Parathyroid adenoma (tissue), 2 donors: ENCODE data around the gene LAMA2.

Experiments used
- H2AFZ ChIP-seq: fragments of 300-600 bp; sonication (generic); one replicate; pipeline ENCODE4 v1.7.0; 2017; ENCODE audit warnings: antibody characterized with exemption, mild to moderate bottlenecking
- H3K27ac ChIP-seq: fragments of 300-600 bp; sonication (generic); one replicate; pipeline ENCODE4 v1.7.0; 2017
- H3K27me3 ChIP-seq: fragments of 300-600 bp; sonication (generic); one replicate; pipeline ENCODE4 v1.7.0; 2017; ENCODE audit warnings: low read length; ENCODE audit not compliant: control insufficient read depth, insufficient read depth
- H3K36me3 ChIP-seq: fragments of 300-600 bp; sonication (generic); one replicate; pipeline ENCODE4 v1.7.0; 2017; ENCODE audit warnings: low read length; ENCODE audit not compliant: control insufficient read depth, insufficient read depth
- H3K4me1 ChIP-seq: fragments of 300-600 bp; sonication (generic); one replicate; pipeline ENCODE4 v1.7.0; 2017; ENCODE audit warnings: control low read depth
- H3K4me2 ChIP-seq: fragments of 300-600 bp; sonication (generic); one replicate; pipeline ENCODE4 v1.7.0; 2017; ENCODE audit warnings: low read length
- H3K4me3 ChIP-seq: fragments of 300-600 bp; sonication (generic); one replicate; pipeline ENCODE4 v1.7.0; 2017; ENCODE audit warnings: low read depth, low read length
- H3K79me2 ChIP-seq: fragments of 300-600 bp; sonication (generic); one replicate; pipeline ENCODE4 v1.7.0; 2017; ENCODE audit warnings: control low read depth
- H3K9ac ChIP-seq: fragments of 300-600 bp; sonication (generic); one replicate; pipeline ENCODE4 v1.7.0; 2017; ENCODE audit warnings: mild to moderate bottlenecking
- H3K9me3 ChIP-seq: fragments of 300-600 bp; sonication (generic); one replicate; pipeline ENCODE4 v1.7.0; 2017; ENCODE audit warnings: low read length; ENCODE audit not compliant: control insufficient read depth
- CTCF ChIP-seq: fragments of 300-600 bp; sonication (generic); IDR thresholded peaks from one replicate; pipeline ENCODE4 v1.7.0; 2017; ENCODE audit warnings: antibody characterized with exemption, mild to moderate bottlenecking
- donor health status: primary hyperparathyroidism.

Gene LAMA2

DNA sequence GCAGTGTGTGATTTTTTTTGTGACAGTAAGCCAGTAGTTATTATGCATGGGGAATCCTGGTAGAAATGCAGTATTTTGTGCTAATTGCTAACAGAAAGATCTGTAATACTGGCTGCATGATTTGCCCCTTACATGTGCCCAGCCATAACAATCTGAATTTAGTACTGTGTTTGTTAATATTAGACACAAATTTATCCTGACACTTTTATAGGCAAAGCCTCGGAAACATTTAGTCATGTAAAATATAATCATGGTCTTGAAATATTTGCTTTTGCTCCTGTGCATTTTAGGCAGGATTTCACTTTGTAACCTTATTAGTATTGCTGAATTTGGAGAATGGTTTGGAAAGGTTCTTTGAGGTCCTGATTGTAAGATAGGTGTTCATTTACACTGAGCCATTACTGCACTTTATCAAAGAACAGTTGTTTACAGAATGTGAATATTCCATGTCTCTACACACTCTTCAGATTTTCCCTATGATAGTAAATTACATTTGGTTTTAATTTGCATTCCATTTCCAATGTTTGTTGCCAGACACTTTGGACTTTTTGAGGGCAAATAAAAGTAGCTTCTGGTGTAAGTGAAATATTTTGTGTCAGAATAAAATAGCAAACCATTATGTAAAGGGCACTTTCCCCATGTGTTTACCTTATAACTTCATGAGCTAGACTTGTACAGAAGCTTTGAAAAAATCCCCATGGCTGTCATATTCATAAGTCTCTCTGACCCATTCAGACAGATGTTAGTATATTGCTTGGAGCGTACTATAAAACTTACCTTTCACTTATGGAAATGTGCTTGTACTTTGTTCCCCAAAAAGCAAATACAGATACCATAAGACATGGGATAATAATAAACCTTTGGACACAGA is 477.1 kb downstream of the LAMA2 start:
- Histone ChIP-seq H3K36me3 (no peaks in the 10 kb centered on the region), H3K27ac (no peak overlapping the region), H3K79me2 (no peaks in the 10 kb centered on the region), H3K9me3 (no peaks in the 10 kb centered on the region), H3K4me1 (no peaks in the 10 kb centered on the region), H3K27me3 (no peaks in the 10 kb centered on the region), H2AFZ (no peak overlapping the region), H3K4me3 (no peak overlapping the region), H3K9ac (no peak overlapping the region), H3K4me2 (no peak overlapping the region)
- no peak for TF ChIP-seq CTCF

DNA sequence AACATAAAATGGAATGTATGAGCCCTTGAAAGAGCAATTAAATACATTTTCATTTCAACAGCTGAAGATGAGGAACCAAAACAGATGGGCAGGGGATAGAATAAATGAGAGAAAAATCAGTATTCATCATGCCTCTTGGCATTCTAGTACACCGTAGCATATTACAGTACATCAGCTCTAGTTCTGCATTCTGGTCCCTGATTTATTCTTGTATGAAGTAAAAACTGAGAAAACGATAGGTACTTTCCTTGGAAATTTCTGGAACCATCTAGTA is 477.7 kb downstream of the LAMA2 start:
- H3K4me3 ChIP-seq: no peak overlapping the region
- no peak for TF ChIP-seq CTCF
- H3K9ac ChIP-seq: no peak overlapping the region
- no peak overlapping the region for H2AFZ ChIP-seq
- H3K36me3 ChIP-seq: no peaks in the 10 kb centered on the region
- H3K27ac ChIP-seq: no peak overlapping the region
- no peaks in the 10 kb centered on the region for H3K79me2 ChIP-seq
- no peaks in the 10 kb centered on the region for H3K4me1 ChIP-seq
- H3K4me2 ChIP-seq: no peak overlapping the region
- no peaks in the 10 kb centered on the region for H3K27me3 ChIP-seq
- H3K9me3 ChIP-seq: no peaks in the 10 kb centered on the region

DNA sequence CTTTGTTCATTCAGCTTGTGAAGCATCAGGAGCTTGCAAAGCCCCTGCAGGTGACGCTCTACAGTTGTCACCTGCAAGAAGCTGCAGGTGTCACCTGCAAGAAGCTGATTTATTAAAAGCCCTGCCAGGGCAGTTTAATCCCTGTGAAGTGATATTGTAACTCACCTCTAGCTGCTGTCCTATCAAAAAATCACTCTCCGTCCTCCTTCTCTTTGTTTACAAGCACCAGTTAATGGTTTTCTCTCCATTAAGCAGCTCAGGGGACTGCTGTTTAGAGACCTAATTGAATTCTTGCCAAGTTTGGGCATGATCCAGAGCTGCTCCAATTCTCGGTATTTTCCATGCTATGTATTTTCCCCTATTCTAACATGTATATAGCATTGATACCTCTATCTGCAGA is 481.1 kb downstream of the LAMA2 start:
- no peak overlapping the region for H2AFZ ChIP-seq
- H3K4me3 ChIP-seq: no peak overlapping the region
- TF ChIP-seq CTCF: no peak
- no peak overlapping the region for H3K4me2 ChIP-seq
- H3K27ac ChIP-seq: no peak overlapping the region
- no peaks in the 10 kb centered on the region for H3K4me1 ChIP-seq
- H3K27me3 ChIP-seq: no peaks in the 10 kb centered on the region
- no peaks in the 10 kb centered on the region for H3K9me3 ChIP-seq
- no peaks in the 10 kb centered on the region for H3K36me3 ChIP-seq
- no peaks in the 10 kb centered on the region for H3K79me2 ChIP-seq
- no peak overlapping the region for H3K9ac ChIP-seq

DNA sequence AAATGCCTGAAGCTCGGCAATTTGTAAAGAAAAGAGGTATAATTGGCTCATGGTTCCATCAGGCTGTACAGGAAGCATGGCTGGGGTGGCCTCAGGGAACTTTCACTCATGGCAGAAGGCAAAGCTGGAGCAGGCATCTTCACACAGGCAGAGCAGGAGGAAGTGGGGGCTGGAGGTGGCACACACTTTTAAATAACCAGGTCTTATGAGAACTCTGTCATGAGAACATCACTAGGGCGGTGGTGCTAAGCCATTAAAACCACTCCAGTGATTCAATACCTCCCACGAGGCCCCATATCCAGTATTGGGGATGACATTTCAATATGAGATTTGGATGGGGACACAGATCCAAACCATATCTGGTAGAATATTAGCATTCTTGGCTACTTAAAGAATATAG is 481.8 kb downstream of the LAMA2 start:
- H2AFZ ChIP-seq: no peak overlapping the region
- no peak overlapping the region for H3K4me3 ChIP-seq
- H3K27me3 ChIP-seq: no peaks in the 10 kb centered on the region
- H3K9me3 ChIP-seq: no peaks in the 10 kb centered on the region
- H3K4me1 ChIP-seq: no peaks in the 10 kb centered on the region
- H3K4me2 ChIP-seq: no peak overlapping the region
- no peak for TF ChIP-seq CTCF
- no peaks in the 10 kb centered on the region for H3K79me2 ChIP-seq
- H3K27ac ChIP-seq: no peak overlapping the region
- H3K36me3 ChIP-seq: no peaks in the 10 kb centered on the region
- no peak overlapping the region for H3K9ac ChIP-seq

GRCh38 chr6:129368076-129368475 is 485.1 kb downstream of the LAMA2 start:
- TF ChIP-seq CTCF: no peak
- Histone ChIP-seq H3K36me3 (no peaks in the 10 kb centered on the region), H3K79me2 (no peaks in the 10 kb centered on the region), H3K4me3 (no peak overlapping the region), H2AFZ (no peak overlapping the region), H3K27ac (no peak overlapping the region), H3K9ac (no peak overlapping the region), H3K4me2 (no peak overlapping the region), H3K4me1 (no peaks in the 10 kb centered on the region), H3K9me3 (no peaks in the 10 kb centered on the region), H3K27me3 (no peaks in the 10 kb centered on the region)
